PC-9 (cell line): ENCODE data around the gene MACROD2.

Experiments
- EZH2 ChIP-seq: fragments of 200-600 bp; sonication (generic); IDR thresholded peaks from 2 replicates; pipeline ENCODE4 v1.8.0; 2017; ENCODE audit warnings: antibody characterized with exemption, low read depth
- TF ChIP-seq, protein P1 (sequence below): fragments of 200-600 bp; sonication (generic); conservative IDR thresholded peaks from 2 replicates; pipeline ENCODE4 v1.6.1; 2017; ENCODE audit warnings: mixed run types, antibody characterized with exemption, mild to moderate bottlenecking, moderate library complexity

DNA sequence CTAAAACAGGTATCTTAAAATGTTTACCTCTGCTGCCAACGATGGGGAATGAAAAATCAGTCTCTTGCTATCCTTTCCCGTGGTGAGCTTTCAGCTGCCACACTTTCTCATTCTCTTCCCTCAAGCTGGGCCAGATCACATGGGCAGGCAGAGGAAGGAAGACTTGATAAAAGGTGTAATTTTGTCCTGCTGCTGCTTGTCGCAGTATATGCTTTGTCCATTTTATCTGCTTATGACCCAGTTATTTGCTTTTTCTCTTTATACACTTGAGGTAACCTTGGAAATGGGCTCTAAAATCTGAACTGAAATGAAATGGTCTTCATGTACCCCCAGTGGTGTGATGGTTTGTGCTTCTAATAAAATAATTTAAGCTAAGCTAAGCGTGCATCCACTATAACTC, 1038.0 kb downstream of the MACROD2 start:
- TF ChIP-seq, protein P1, sequence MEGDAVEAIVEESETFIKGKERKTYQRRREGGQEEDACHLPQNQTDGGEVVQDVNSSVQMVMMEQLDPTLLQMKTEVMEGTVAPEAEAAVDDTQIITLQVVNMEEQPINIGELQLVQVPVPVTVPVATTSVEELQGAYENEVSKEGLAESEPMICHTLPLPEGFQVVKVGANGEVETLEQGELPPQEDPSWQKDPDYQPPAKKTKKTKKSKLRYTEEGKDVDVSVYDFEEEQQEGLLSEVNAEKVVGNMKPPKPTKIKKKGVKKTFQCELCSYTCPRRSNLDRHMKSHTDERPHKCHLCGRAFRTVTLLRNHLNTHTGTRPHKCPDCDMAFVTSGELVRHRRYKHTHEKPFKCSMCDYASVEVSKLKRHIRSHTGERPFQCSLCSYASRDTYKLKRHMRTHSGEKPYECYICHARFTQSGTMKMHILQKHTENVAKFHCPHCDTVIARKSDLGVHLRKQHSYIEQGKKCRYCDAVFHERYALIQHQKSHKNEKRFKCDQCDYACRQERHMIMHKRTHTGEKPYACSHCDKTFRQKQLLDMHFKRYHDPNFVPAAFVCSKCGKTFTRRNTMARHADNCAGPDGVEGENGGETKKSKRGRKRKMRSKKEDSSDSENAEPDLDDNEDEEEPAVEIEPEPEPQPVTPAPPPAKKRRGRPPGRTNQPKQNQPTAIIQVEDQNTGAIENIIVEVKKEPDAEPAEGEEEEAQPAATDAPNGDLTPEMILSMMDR: no peak
- TF ChIP-seq EZH2: no peak
